Peyer's patch (tissue), 4 donors: ENCODE results near the gene GABARAP. TPM values are rescaled to one million over a fixed set of nuclear protein-coding genes. Genes with fewer than 3 reads are reported as not detected.
A peak's percentile ranks its signal among the peaks of the same experiment; 100 is the strongest.

Source experiments
- DNase-seq, 3 donors: peaks; one replicate each; pipeline ENCODE4 v3.0.0-alpha.2; 2017 to 2019
- H3K27ac ChIP-seq, 4 donors: fragments of 200-600 bp; sonication (generic); one replicate each; pipeline ENCODE4 v1.5.1; 2016 to 2019
- H3K27me3 ChIP-seq, 2 donors: fragments of 200-600 bp; sonication (generic); one replicate each; pipeline ENCODE4 v1.5.1; 2019
- H3K36me3 ChIP-seq, 3 donors: fragments of 200-600 bp; sonication (generic); one replicate each; pipeline ENCODE4 v1.5.1; 2016 to 2019
- H3K4me1 ChIP-seq, 4 donors: fragments of 200-600 bp; sonication (generic); one replicate each; pipeline ENCODE4 v1.5.1; 2016 to 2019
- H3K4me3 ChIP-seq, 4 donors: fragments of 200-600 bp; sonication (generic); 1 replicate in 3 of 4; 2 replicates in 1 of 4; pipeline ENCODE4 v1.5.1; 2016 to 2019; ENCODE audit warnings: mild to moderate bottlenecking in 1 of 4
- H3K9me3 ChIP-seq, 4 donors: fragments of 200-600 bp; sonication (generic); one replicate each; pipeline ENCODE4 v1.5.1; 2016 to 2019; ENCODE audit warnings: mild to moderate bottlenecking in 1 of 4
- CTCF ChIP-seq, 6 experiments: fragments of 450-650 bp in 4 of 6; fragments of 200-600 bp in 2 of 6; sonication (generic) in 1 of 6; IDR thresholded peaks; one replicate each; pipeline ENCODE4 v1.5.1; 2017 to 2019; ENCODE audit warnings: antibody characterized with exemption in 6 of 6, mild to moderate bottlenecking in 3 of 6, moderate library complexity in 1 of 6
- POLR2A ChIP-seq, 2 donors: fragments of 450-650 bp; IDR thresholded peaks; one replicate each; pipeline ENCODE4 v1.5.1; 2017; ENCODE audit warnings: antibody characterized with exemption in 2 of 2, mild to moderate bottlenecking in 2 of 2, moderate library complexity in 2 of 2
- total RNA-seq, 4 donors: library from RNA; depleted of rRNA; stranded (reverse); fragments of >200 nt; gene quantifications; one replicate each; pipeline ENCODE4 v1.1.0, GENCODE V29; 2016

GABARAP gene
- total RNA-seq, 4 donors from 2014 or later: 288 to 521 (median 367) TPM

GRCh38 chr17:7239091-7240027 is 2.9 kb downstream of the GABARAP start, which contains the start of gene PHF23:
Gene PHF23 (minus strand): TSS chr17:7239457. CDS start chr17:7239279, 178 bp downstream.
- Histone ChIP-seq H3K36me3 (peaks cover 0 to 40% (median 0%) of the 10 kb centered on the region in 3 donors), H3K4me1 (peaks cover 0 to 49% (median 16%) of the 10 kb centered on the region in 4 donors)

GRCh38 chr17:7238420-7239090 is 3.7 kb downstream of the GABARAP start:
- Histone ChIP-seq H3K9me3 (no peaks in the 10 kb centered on the region), H3K27ac (peak overlapping the region; percentile 92 to 99 (median 96)), H3K36me3 (peaks cover 0 to 34% (median 0%) of the 10 kb centered on the region in 3 donors), H3K4me3 (peak overlapping the region; percentile 94 to 98 (median 95)), H3K27me3 (no peaks in the 10 kb centered on the region), H3K4me1 (peaks cover 0 to 45% (median 17%) of the 10 kb centered on the region in 4 donors)
- peak; percentile 49 to 65 (median 62) for DNase-seq
- TF ChIP-seq POLR2A (IDR thresholded peaks at IDR 0.05): no peak
- TF ChIP-seq CTCF (IDR thresholded peaks at IDR 0.05): no peak

More at GRCh38 chr17:7239091-7240027, 2.9 kb downstream of the GABARAP start, which contains the start of gene PHF23:
- peak; percentile 99 for DNase-seq
- H3K27me3 ChIP-seq: no peaks in the 10 kb centered on the region
- TF ChIP-seq CTCF (IDR thresholded peaks at IDR 0.05) (peak in 4 of 6 experiments; percentile 14 to 45 (median 40)), POLR2A (IDR thresholded peaks at IDR 0.05) (peak; percentile 40 to 78)
- no peaks in the 10 kb centered on the region for H3K9me3 ChIP-seq
- peak within 1 kb of the TSS; percentile 95 to 99 (median 98) for H3K27ac ChIP-seq
- peak within 1 kb of the TSS; percentile 94 to 98 (median 95) for H3K4me3 ChIP-seq

GRCh38 chr17:7237761-7238419 is 4.4 kb downstream of the GABARAP start:
- H3K4me3 ChIP-seq: peak overlapping the region; percentile 94 to 98 (median 95)
- no peaks in the 10 kb centered on the region for H3K9me3 ChIP-seq
- no peak for TF ChIP-seq CTCF (IDR thresholded peaks at IDR 0.05)
- no peak for TF ChIP-seq POLR2A (IDR thresholded peaks at IDR 0.05)
- peak overlapping the region; percentile 92 to 99 (median 96) for H3K27ac ChIP-seq
- H3K27me3 ChIP-seq: no peaks in the 10 kb centered on the region
- peaks cover 0 to 50% (median 20%) of the 10 kb centered on the region in 4 donors for H3K4me1 ChIP-seq
- peak; percentile 89 to 94 (median 91) for DNase-seq
- peaks cover 0 to 34% (median 0%) of the 10 kb centered on the region in 3 donors for H3K36me3 ChIP-seq

- H3K4me3 ChIP-seq: peak overlapping the region; percentile 94 to 98 (median 95)
Observed at GRCh38 chr17:7237266-7237760, 4.9 kb downstream of the GABARAP start.

More at GRCh38 chr17:7237266-7237760, 4.9 kb downstream of the GABARAP start:
- no peak for DNase-seq
- Histone ChIP-seq H3K27me3 (no peaks in the 10 kb centered on the region), H3K9me3 (no peaks in the 10 kb centered on the region), H3K27ac (peak overlapping the region; percentile 92 to 99 (median 96)), H3K36me3 (peaks cover 0 to 34% (median 0%) of the 10 kb centered on the region in 3 donors), H3K4me1 (peaks cover 0 to 56% (median 23%) of the 10 kb centered on the region in 4 donors)
- TF ChIP-seq POLR2A (IDR thresholded peaks at IDR 0.05) (no peak), CTCF (IDR thresholded peaks at IDR 0.05) (no peak)
